Ascending aorta (tissue), 2 donors: ENCODE results near the gene ANKMY1. TPM values are rescaled to one million over a fixed set of nuclear protein-coding genes. Genes with fewer than 3 reads are reported as not detected.
"Not testable (repeated sequence)": the region's sequence is repeated elsewhere in the genome, so short reads cannot be mapped to it uniquely, and the experiment has no call there.

Experiments
- DNase-seq, 2 donors: peaks; one replicate each; pipeline ENCODE4 v3.0.0-alpha.2; 2019; ENCODE audit warnings: low spot score in 2 of 2
- H3K27ac ChIP-seq, 2 donors: fragments of 200-600 bp; sonication (generic); one replicate each; pipeline ENCODE4 v1.5.1; 2016 to 2017; ENCODE audit warnings: mild to moderate bottlenecking in 1 of 2
- H3K27me3 ChIP-seq: fragments of 200-600 bp; sonication (generic); one replicate; pipeline ENCODE4 v1.5.1; 2017
- H3K36me3 ChIP-seq, 2 donors: fragments of 200-600 bp; sonication (generic); one replicate each; pipeline ENCODE4 v1.5.1; 2016
- H3K4me1 ChIP-seq, 2 donors: fragments of 200-600 bp; sonication (generic); one replicate each; pipeline ENCODE4 v1.5.1; 2016 to 2017; ENCODE audit warnings: mild to moderate bottlenecking in 1 of 2
- H3K4me3 ChIP-seq, 2 donors: fragments of 200-600 bp; sonication (generic); one replicate each; pipeline ENCODE4 v1.5.1; 2016 to 2017; ENCODE audit warnings: mild to moderate bottlenecking in 1 of 2
- H3K9me3 ChIP-seq, 2 donors: fragments of 200-600 bp; sonication (generic); one replicate each; pipeline ENCODE4 v1.5.1; 2016
- CTCF ChIP-seq, 3 experiments: fragments of 200-600 bp in 2 of 3; fragments of 450-650 bp in 1 of 3; sonication (generic) in 2 of 3; IDR thresholded peaks; one replicate each; pipeline ENCODE4 v1.5.1; 2016 to 2019; ENCODE audit warnings: antibody characterized with exemption in 3 of 3, mild to moderate bottlenecking in 1 of 3, moderate library complexity in 1 of 3
- intact Hi-C: fragments of 100-400 bp; cut with DNase I; formaldehyde crosslinking; loops from one replicate; pipeline ENCODE4 v1.15.1; 2023
- total RNA-seq: library from RNA; depleted of rRNA; stranded (reverse); fragments of >200 nt; gene quantifications from one replicate; pipeline ENCODE4 v1.1.0, GENCODE V29; 2016

The ANKMY1 gene
- total RNA-seq, 1 donor from 2014 or later, result 14.4 TPM

- no peak overlapping the region for H3K4me3 ChIP-seq
- no peaks in the 10 kb centered on the region for H3K4me1 ChIP-seq
- peaks cover 14 to 27% of the 10 kb centered on the region in 2 donors for H3K36me3 ChIP-seq
- H3K27ac ChIP-seq, result no peak overlapping the region
- no peaks in the 10 kb centered on the region for H3K27me3 ChIP-seq
- no peak for DNase-seq
- no peak for TF ChIP-seq CTCF (IDR thresholded peaks at IDR 0.05)
- intact Hi-C loops, result no loop called here
- no peaks in the 10 kb centered on the region for H3K9me3 ChIP-seq
Measured at GRCh38 chr2:240498171-240498957, 59.4 kb downstream of the ANKMY1 start.

GRCh38 chr2:240497082-240497481 is 60.7 kb downstream of the ANKMY1 start:
- peaks cover 14 to 27% of the 10 kb centered on the region in 2 donors for H3K36me3 ChIP-seq
- intact Hi-C loops, H3K27ac ChIP-seq, H3K9me3 ChIP-seq, H3K27me3 ChIP-seq, H3K4me3 ChIP-seq, DNase-seq, H3K4me1 ChIP-seq: not testable (repeated sequence)

- Histone ChIP-seq H3K9me3 (peaks cover 0 to 29% of the 10 kb centered on the region in 2 donors), H3K36me3 (peaks cover 8 to 21% of the 10 kb centered on the region in 2 donors)
- H3K4me1 ChIP-seq, intact Hi-C loops, H3K27ac ChIP-seq, DNase-seq, H3K27me3 ChIP-seq, H3K4me3 ChIP-seq: not testable (repeated sequence)
- peak in 1 of 3 experiments; percentile 30 for TF ChIP-seq CTCF (IDR thresholded peaks at IDR 0.05)
Measured at GRCh38 chr2:240494942-240495341, 62.8 kb downstream of the ANKMY1 start.

- intact Hi-C loops, result no loop called here
- H3K9me3 ChIP-seq, result peaks cover 0 to 35% of the 10 kb centered on the region in 2 donors
- no peak overlapping the region for H3K4me3 ChIP-seq
- TF ChIP-seq CTCF (IDR thresholded peaks at IDR 0.05), result no peak
- DNase-seq, result no peak
- no peaks in the 10 kb centered on the region for H3K27me3 ChIP-seq
- peaks cover 7 to 14% of the 10 kb centered on the region in 2 donors for H3K36me3 ChIP-seq
- H3K4me1 ChIP-seq, result no peaks in the 10 kb centered on the region
- H3K27ac ChIP-seq, result no peak overlapping the region
Measured at GRCh38 chr2:240494194-240494793, 63.5 kb downstream of the ANKMY1 start.

GRCh38 chr2:240491483-240491882 is 66.3 kb downstream of the ANKMY1 start:
- intact Hi-C loops, result no loop called here
- Histone ChIP-seq H3K9me3 (peaks cover 0 to 60% of the 10 kb centered on the region in 2 donors), H3K4me3 (no peak overlapping the region), H3K4me1 (no peaks in the 10 kb centered on the region), H3K36me3 (peaks cover 0 to 2% of the 10 kb centered on the region in 2 donors), H3K27ac (no peak overlapping the region), H3K27me3 (no peaks in the 10 kb centered on the region)
- no peak for TF ChIP-seq CTCF (IDR thresholded peaks at IDR 0.05)
- no peak for DNase-seq

GRCh38 chr2:240482141-240482540 is 75.6 kb downstream of the ANKMY1 start:
- no peaks in the 10 kb centered on the region for H3K36me3 ChIP-seq
- no peak for DNase-seq
- intact Hi-C loops, result no loop called here

More at GRCh38 chr2:240482141-240482540, 75.6 kb downstream of the ANKMY1 start:
- H3K4me3 ChIP-seq, result no peak overlapping the region
- no peaks in the 10 kb centered on the region for H3K27me3 ChIP-seq
- no peaks in the 10 kb centered on the region for H3K4me1 ChIP-seq
- TF ChIP-seq CTCF (IDR thresholded peaks at IDR 0.05), result no peak
- H3K27ac ChIP-seq, result no peak overlapping the region
- peaks cover 0 to 25% of the 10 kb centered on the region in 2 donors for H3K9me3 ChIP-seq
